ENCODE results near the gene BOK. TPM values are rescaled to one million over a fixed set of nuclear protein-coding genes. Genes with fewer than 3 reads are reported as not detected.

BOK gene
- polyA plus RNA-seq, 3 donors: 0.05 TPM; not detected in 2

GRCh38 chr2:241542278-241542605 is 16.3 kb upstream of the BOK start:
- intact Hi-C loops (cut with micrococcal nuclease): no loop called here
- peaks cover 6 to 12% of the 10 kb centered on the region in 2 donors for H3K4me1 ChIP-seq (ENCODE audit: control insufficient read depth in 1 of 2, insufficient read depth in 2 of 2, low read length in 2 of 2)
- H3K79me2 ChIP-seq (ENCODE audit: insufficient read depth, low read length): no peaks in the 10 kb centered on the region
- no peak overlapping the region for H3K4me2 ChIP-seq (replicated peaks; ENCODE audit: extremely low read depth, low read length, poor library complexity, severe bottlenecking)
- peak overlapping the region in 1 of 2 donors; percentile 71 for H3K4me3 Mint-ChIP-seq
- H3K4me3 ChIP-seq (replicated peaks in 1 of 3; ENCODE audit: low read depth in 2 of 3, low read length in 3 of 3): no peak overlapping the region
- H3K36me3 Mint-ChIP-seq: peaks cover 2% of the 10 kb centered on the region in 2 donors
- H3K4me1 Mint-ChIP-seq: peaks cover 5% of the 10 kb centered on the region
- no peaks in the 10 kb centered on the region for H4K20me1 ChIP-seq (ENCODE audit: insufficient read depth, low read length)
- H3K27ac ChIP-seq (ENCODE audit: low read depth in 1 of 2, low read length in 2 of 2): no peak overlapping the region
- peaks cover 0 to 11% (median 5%) of the 10 kb centered on the region in 7 donors for H3K9me3 Mint-ChIP-seq
- H2AFZ ChIP-seq (ENCODE audit: insufficient read depth, low read depth, low read length, poor library complexity, severe bottlenecking): no peak overlapping the region
- peak overlapping the region in 1 of 7 donors; percentile 31 for H3K27ac Mint-ChIP-seq
- WGBS (ENCODE audit: insufficient coverage): 88% methylated on average over 13 of the region's 15 CpGs
- no peak overlapping the region for H3K9ac ChIP-seq (ENCODE audit: insufficient read depth, low read length, poor library complexity, severe bottlenecking)
- H3K27me3 ChIP-seq (ENCODE audit: control insufficient read depth in 2 of 2, insufficient read depth in 2 of 2, low read length in 2 of 2): peaks cover 7 to 54% of the 10 kb centered on the region in 2 donors
- H3K9me3 ChIP-seq (replicated peaks in 1 of 2; ENCODE audit: control insufficient read depth in 1 of 2, insufficient read depth in 1 of 2, low read length in 2 of 2): peaks cover 0 to 7% of the 10 kb centered on the region in 2 donors
- H3K36me3 ChIP-seq (replicated peaks in 1 of 2; ENCODE audit: control insufficient read depth in 1 of 2, insufficient read depth in 2 of 2, low read length in 2 of 2): no peaks in the 10 kb centered on the region
- TF ChIP-seq CTCF (IDR thresholded peaks at IDR 0.05): no peak
- peaks cover 38 to 53% (median 40%) of the 10 kb centered on the region in 3 donors for H3K27me3 Mint-ChIP-seq (ENCODE audit: low read depth in 3 of 3)
- DNase-seq: no peak

DNA sequence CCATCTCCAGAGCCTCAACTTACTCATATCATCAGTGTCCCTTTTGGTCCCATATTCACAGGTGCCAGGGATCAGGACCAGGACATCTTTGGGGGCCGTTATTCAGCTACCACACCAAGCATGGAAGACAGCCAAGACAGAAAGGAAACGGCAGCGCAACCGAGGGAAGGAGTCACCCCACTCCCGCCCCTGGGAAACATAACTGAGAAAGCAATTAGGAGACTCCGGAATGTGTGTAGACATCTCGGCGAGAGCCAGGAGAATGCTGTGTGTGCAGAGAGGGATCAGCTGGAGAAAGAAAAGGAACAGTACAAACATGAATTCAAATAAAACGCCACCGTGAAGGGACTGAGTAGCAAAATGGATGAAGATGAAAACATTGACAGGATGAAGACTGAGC is 13.4 kb upstream of the BOK start:
- peaks cover 35 to 46% (median 36%) of the 10 kb centered on the region in 3 donors for H3K27me3 Mint-ChIP-seq (ENCODE audit: low read depth in 3 of 3)
- Histone ChIP-seq H3K9ac (ENCODE audit: insufficient read depth, low read length, poor library complexity, severe bottlenecking) (no peak overlapping the region), H3K4me3 (replicated peaks in 1 of 3; ENCODE audit: low read depth in 2 of 3, low read length in 3 of 3) (no peak overlapping the region), H3K27ac (ENCODE audit: low read depth in 1 of 2, low read length in 2 of 2) (no peak overlapping the region), H2AFZ (ENCODE audit: insufficient read depth, low read depth, low read length, poor library complexity, severe bottlenecking) (no peak overlapping the region), H3K27me3 (ENCODE audit: control insufficient read depth in 2 of 2, insufficient read depth in 2 of 2, low read length in 2 of 2) (peaks cover 8 to 41% of the 10 kb centered on the region in 2 donors), H3K36me3 (replicated peaks in 1 of 2; ENCODE audit: control insufficient read depth in 1 of 2, insufficient read depth in 2 of 2, low read length in 2 of 2) (no peaks in the 10 kb centered on the region), H3K9me3 (replicated peaks in 1 of 2; ENCODE audit: control insufficient read depth in 1 of 2, insufficient read depth in 1 of 2, low read length in 2 of 2) (peaks cover 0 to 7% of the 10 kb centered on the region in 2 donors), H4K20me1 (ENCODE audit: insufficient read depth, low read length) (no peaks in the 10 kb centered on the region), H3K4me1 (ENCODE audit: control insufficient read depth in 1 of 2, insufficient read depth in 2 of 2, low read length in 2 of 2) (peaks cover 6 to 12% of the 10 kb centered on the region in 2 donors), H3K79me2 (ENCODE audit: insufficient read depth, low read length) (no peaks in the 10 kb centered on the region), H3K4me2 (replicated peaks; ENCODE audit: extremely low read depth, low read length, poor library complexity, severe bottlenecking) (no peak overlapping the region)
- peaks cover 5% of the 10 kb centered on the region for H3K4me1 Mint-ChIP-seq
- intact Hi-C loops (cut with micrococcal nuclease): no loop called here
- peaks cover 2% of the 10 kb centered on the region in 2 donors for H3K36me3 Mint-ChIP-seq
- 81% methylated on average over 10 of the region's 10 CpGs for WGBS (ENCODE audit: insufficient coverage)
- H3K4me3 Mint-ChIP-seq: no peak overlapping the region
- no peak for DNase-seq
- no peak for TF ChIP-seq CTCF (IDR thresholded peaks at IDR 0.05)
- H3K27ac Mint-ChIP-seq: no peak overlapping the region
- H3K9me3 Mint-ChIP-seq: peaks cover 0 to 11% (median 5%) of the 10 kb centered on the region in 7 donors
